ENCODE data around the gene ZNF234. TPM values are rescaled to one million over a fixed set of nuclear protein-coding genes. Genes with fewer than 3 reads are reported as not detected.
"Not testable (repeated sequence)": the region's sequence is repeated elsewhere in the genome, so short reads cannot be mapped to it uniquely, and the experiment has no call there.

The ZNF234 gene
- total RNA-seq, 1 experiment from 2014 or later, result 6.4 TPM

GRCh38 chr19:44113784-44114390 lies 27.5 kb upstream of the ZNF234 start:
- Histone ChIP-seq H3K27ac (ENCODE audit: low read length) (peak overlapping the region; percentile 81), H3K36me3 (ENCODE audit: control insufficient read depth, insufficient read depth, low read length) (no peaks in the 10 kb centered on the region; the same call in none of the 2 replicates), H3K4me3 (ENCODE audit: low read depth in 2 of 2, low read length in 2 of 2) (peak overlapping the region; percentile 89 to 96), H3K27me3 (ENCODE audit: control insufficient read depth, insufficient read depth, low read length) (no peaks in the 10 kb centered on the region), H3K9me3 (ENCODE audit: control insufficient read depth, insufficient read depth, low read depth, low read length) (peaks cover 9% of the 10 kb centered on the region; the same call in 1 of the 2 replicates), H3K4me1 (ENCODE audit: control insufficient read depth, insufficient read depth, low read length) (no peaks in the 10 kb centered on the region)
- DNase-seq (ENCODE audit: low read depth, low spot score) (no peak), ATAC-seq (peak; percentile 28)
- intact Hi-C loops (cut with micrococcal nuclease; ENCODE audit: unreplicated experiment) (no loop called here), in situ Hi-C loops (cut with HindIII; ENCODE audit: low pct_unique_long_range_greater_than_20kb, low sequenced_read_pairs) (no loop called here)
- TF ChIP-seq POLR2AphosphoS5 (IDR thresholded peaks at IDR 0.05; ENCODE audit: low read depth, low read length) (no peak), REST (IDR thresholded peaks at IDR 0.05; ENCODE audit: insufficient read depth in 1 of 2, low read depth in 2 of 2, low read length in 1 of 2) (no peak), CTCF (IDR thresholded peaks at IDR 0.05) (no peak), TCF7L2 (IDR thresholded peaks at IDR 0.05; ENCODE audit: low read depth, low read length) (no peak), SIN3A (IDR thresholded peaks at IDR 0.05; ENCODE audit: borderline replicate concordance, insufficient read depth, low read depth, low read length) (no peak)
- POLR2A ChIA-PET, result interaction anchor here (0.6 to 0.7 kb wide), 2 partner anchors 215 to 333 kb away, joined by 3 to 5 read pairs; no protein-coding TSS in a partner anchor
- CTCF ChIA-PET, result no interaction called here
- TSS peak; percentile 80 for BruUV-seq (replicated peaks)

GRCh38 chr19:44121162-44121561 lies 20.2 kb upstream of the ZNF234 start:
- BruUV-seq (replicated peaks); intact Hi-C loops (cut with micrococcal nuclease; ENCODE audit: unreplicated experiment); H3K4me3 ChIP-seq (ENCODE audit: low read depth in 2 of 2, low read length in 2 of 2); H3K27ac ChIP-seq (ENCODE audit: low read length); POLR2A ChIA-PET; H3K9me3 ChIP-seq (ENCODE audit: control insufficient read depth, insufficient read depth, low read depth, low read length); CTCF ChIA-PET; H3K36me3 ChIP-seq (ENCODE audit: control insufficient read depth, insufficient read depth, low read length); ATAC-seq; in situ Hi-C loops (cut with HindIII; ENCODE audit: low pct_unique_long_range_greater_than_20kb, low sequenced_read_pairs); H3K4me1 ChIP-seq (ENCODE audit: control insufficient read depth, insufficient read depth, low read length); H3K27me3 ChIP-seq (ENCODE audit: control insufficient read depth, insufficient read depth, low read length); DNase-seq (ENCODE audit: low read depth, low spot score): not testable (repeated sequence)

- TF ChIP-seq REST (IDR thresholded peaks at IDR 0.05; ENCODE audit: insufficient read depth in 1 of 2, low read depth in 2 of 2, low read length in 1 of 2), result no peak
- TF ChIP-seq TCF7L2 (IDR thresholded peaks at IDR 0.05; ENCODE audit: low read depth, low read length), result no peak
- no peak for TF ChIP-seq SIN3A (IDR thresholded peaks at IDR 0.05; ENCODE audit: borderline replicate concordance, insufficient read depth, low read depth, low read length)
- TF ChIP-seq POLR2AphosphoS5 (IDR thresholded peaks at IDR 0.05; ENCODE audit: low read depth, low read length), result no peak
- TF ChIP-seq CTCF (IDR thresholded peaks at IDR 0.05), result no peak
- ChIA-PET CTCF (no interaction called here), POLR2A (no interaction called here)
- H3K27ac ChIP-seq (ENCODE audit: low read length), result no peak overlapping the region
- H3K27me3 ChIP-seq (ENCODE audit: control insufficient read depth, insufficient read depth, low read length), result no peaks in the 10 kb centered on the region
- peaks cover 28% of the 10 kb centered on the region; the same call in 1 of the 2 replicates for H3K9me3 ChIP-seq (ENCODE audit: control insufficient read depth, insufficient read depth, low read depth, low read length)
- no peak overlapping the region for H3K4me3 ChIP-seq (ENCODE audit: low read depth in 2 of 2, low read length in 2 of 2)
- no peak for ATAC-seq
- BruUV-seq (replicated peaks), result no TSS peak
- no peaks in the 10 kb centered on the region for H3K4me1 ChIP-seq (ENCODE audit: control insufficient read depth, insufficient read depth, low read length)
- intact Hi-C loops (cut with micrococcal nuclease; ENCODE audit: unreplicated experiment), result no loop called here
- no peaks in the 10 kb centered on the region; the same call in 1 of the 2 replicates for H3K36me3 ChIP-seq (ENCODE audit: control insufficient read depth, insufficient read depth, low read length)
- in situ Hi-C loops (cut with HindIII; ENCODE audit: low pct_unique_long_range_greater_than_20kb, low sequenced_read_pairs), result no loop called here
- no peak for DNase-seq (ENCODE audit: low read depth, low spot score)
Observed at GRCh38 chr19:44131955-44132354, 9.4 kb upstream of the ZNF234 start.

Measured in Panc1 (cell line).